Activated CD8-positive, alpha-beta memory T cell treated with anti-CD3 and anti-CD28 coated beads for 1 hour (primary cell): ENCODE results near the gene TRIM5.

ENCODE experiments used
- DNase-seq, 2 donors: peaks; one replicate each; pipeline ENCODE4 v3.0.0-alpha.2; 2020; ENCODE audit warnings: low read depth in 1 of 2; ENCODE audit errors: extremely low read depth in 1 of 2

TRIM5 gene

DNA sequence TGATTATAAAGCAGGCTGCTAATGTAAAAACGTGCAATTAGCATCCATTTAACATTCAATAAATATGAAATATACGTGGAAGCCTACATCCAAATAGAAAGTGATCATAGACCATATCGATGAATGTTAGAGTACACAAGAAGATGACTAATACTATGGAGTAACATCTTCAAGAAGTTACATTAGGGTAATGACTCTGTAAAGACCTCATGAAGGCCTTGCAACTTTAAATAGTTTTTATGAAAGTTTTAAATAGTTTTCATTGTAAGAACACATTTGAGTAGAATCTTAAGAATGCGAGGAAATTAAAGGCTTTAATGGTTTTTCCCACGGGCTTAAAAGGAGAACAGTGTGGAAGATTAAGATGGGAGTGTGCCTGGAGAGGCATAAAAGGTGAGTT, 58.7 kb downstream of the TRIM5 start:
- DNase-seq = no peak

GRCh38 chr11:5625281-5625680, 59.6 kb downstream of the TRIM5 start:
- no peak for DNase-seq

DNA sequence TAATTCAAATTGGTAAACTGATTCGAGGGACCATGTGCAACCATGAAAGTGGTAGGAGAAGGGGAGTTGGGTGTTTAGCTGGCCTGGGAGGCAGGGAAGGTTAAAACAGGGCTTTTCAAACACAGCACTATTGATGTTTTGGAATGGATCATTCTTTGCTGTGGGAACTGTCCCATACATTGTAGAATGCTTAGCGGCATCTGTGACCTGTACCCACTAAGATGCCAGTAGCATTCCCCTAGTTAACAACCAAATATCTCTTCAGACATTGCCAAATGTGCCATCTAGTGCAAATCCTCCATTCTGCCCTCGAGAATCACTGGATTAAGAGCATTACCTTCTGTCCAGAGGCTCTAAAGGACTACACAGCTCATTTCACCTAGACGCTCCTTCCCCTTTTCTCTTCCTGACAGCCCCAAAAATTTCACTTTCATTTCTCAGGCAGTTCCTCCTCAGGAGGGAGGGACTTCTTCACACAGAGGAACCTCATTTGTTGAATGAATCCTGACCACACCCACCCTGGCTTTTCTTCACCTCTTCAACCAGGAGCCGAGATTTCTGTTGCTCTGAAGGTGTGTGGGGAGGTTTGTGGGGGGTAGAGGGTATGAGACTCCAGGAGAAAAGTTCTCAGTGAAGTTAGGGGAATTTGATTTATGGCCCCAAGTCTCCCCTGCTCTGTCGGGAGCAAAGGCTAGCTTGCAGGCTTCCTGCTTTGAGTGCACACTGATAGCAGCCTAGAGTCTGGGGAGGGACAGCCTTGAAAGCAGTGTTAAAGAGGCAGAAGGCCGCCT, 60.2 kb downstream of the TRIM5 start, which contains the start of gene TRIM34:
Gene TRIM34, plus strand, starts transcription at position 513 of the 791 bp plus-strand sequence. CDS start 7,331 bp downstream, outside the sequence.
- peak; percentile 13 to 23 for DNase-seq

DNA sequence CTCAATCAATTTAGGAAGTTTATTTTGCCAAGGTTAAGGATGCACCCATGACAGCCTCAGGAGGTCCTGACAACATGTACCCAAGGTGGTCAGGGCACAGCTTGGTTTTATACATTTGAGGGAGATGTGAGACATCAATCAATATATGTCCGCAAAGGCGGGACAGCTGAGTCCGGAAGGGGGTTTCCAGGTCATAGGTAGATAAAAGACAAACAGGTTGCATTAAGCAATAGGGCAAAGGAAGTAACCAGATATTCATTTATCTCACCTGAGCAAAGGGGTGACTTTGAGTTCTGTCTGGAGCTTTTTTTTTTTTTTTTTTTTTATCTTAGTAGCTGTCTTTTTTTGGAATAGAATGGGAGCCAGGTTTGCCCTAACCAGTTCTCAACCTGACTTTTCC, 62.1 kb downstream of the TRIM5 start:
- no peak for DNase-seq

DNA sequence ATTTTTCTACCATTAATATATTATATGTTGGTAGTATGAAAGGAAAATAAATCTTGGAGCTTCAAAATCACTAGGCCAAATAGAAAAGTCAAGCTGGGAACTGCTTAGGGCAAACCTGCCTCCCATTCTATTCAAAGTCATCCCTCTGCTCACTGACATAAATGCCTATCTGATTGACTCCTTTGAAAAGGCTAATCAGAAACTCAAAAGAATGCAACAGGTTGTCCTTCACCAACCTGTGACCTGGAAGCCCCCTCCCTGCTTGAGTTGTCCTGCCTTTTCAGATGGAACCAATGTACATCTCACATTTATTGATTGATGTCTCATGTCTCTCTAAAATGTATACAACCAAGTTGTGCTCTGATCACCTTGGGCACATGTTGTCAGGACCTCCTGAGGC, 63.3 kb downstream of the TRIM5 start:
- no peak for DNase-seq

DNA sequence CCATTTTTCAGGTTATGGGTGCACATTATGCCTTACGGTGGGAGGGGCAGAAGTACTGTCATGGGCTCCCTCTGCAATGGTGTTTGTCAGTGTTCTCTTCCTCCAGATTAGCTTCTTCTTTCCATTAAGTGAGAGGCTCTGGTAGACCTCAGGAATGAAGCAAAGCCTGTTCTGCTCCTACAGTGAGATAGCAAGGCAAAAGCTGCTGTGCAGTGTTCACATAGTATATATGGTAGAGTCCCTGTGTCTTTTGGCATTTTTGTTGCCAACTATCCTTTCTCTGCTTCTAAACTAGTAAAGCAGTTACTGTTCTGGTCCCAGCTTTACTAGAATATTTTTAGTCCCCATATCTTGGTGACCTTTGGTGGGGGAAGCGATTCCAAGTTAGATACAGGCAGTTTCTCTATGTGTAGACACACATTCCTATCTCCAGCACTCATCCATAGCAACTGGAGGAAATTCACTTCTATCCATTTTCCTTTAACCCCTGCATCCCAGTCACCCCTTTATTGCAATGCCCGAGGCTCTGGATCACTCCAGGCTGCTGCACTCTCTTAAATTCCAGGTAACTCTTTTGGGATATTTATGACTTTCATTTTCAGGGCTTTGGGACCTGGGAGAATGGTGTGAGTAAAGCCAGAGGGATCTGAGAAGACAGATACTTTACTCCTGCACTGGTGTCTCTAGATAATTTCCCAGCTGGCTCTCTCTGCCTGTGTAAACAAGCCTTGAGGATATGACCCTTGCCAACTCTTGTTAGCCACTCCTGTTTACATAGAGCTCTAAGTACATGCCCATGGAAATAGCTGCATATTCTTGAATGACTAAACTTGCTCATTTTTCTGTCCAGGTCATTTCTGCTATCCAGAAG, 64.0 kb downstream of the TRIM5 start:
- DNase-seq = no peak

GRCh38 chr11:5618807-5619206, 66.1 kb downstream of the TRIM5 start:
- no peak for DNase-seq
